Body of pancreas (tissue), 4 donors: Measurements from ENCODE around the gene ACACB.

ENCODE experiments used
- POLR2A ChIP-seq, 3 donors: fragments of 450-650 bp; IDR thresholded peaks; one replicate each; pipeline ENCODE4 v1.6.1; 2016; ENCODE audit warnings: antibody characterized with exemption in 3 of 3, mild to moderate bottlenecking in 2 of 3
- TF ChIP-seq, protein P1 (sequence below), 7 experiments: fragments of 450-650 bp in 4 of 7; fragments of 200-600 bp in 3 of 7; sonication (generic) in 3 of 7; IDR thresholded peaks; one replicate each; pipeline ENCODE4 v1.5.1; 2016 to 2019; ENCODE audit warnings: antibody characterized with exemption in 7 of 7

DNA sequence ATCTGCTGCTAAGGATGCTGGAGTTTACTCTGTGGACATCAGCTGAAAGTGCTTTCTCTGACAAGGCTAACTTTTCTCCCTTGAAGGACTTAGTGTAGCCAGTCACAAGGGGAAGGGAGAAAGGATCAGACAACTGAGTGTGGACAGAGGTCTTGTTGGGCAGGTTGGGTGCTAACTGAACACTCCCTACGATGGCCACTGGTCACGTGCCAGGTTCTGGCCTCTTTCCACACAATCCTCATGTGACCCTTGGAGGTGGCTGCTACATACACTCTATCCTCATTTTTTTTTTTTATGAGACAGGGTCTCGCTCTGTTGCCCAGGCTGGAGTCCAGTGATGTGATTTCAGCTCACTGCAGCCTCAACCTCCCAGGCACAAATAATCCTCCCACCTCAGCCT is 153.0 kb downstream of the ACACB start:
- TF ChIP-seq POLR2A (IDR thresholded peaks at IDR 0.05), result no peak
- TF ChIP-seq, protein P1, sequence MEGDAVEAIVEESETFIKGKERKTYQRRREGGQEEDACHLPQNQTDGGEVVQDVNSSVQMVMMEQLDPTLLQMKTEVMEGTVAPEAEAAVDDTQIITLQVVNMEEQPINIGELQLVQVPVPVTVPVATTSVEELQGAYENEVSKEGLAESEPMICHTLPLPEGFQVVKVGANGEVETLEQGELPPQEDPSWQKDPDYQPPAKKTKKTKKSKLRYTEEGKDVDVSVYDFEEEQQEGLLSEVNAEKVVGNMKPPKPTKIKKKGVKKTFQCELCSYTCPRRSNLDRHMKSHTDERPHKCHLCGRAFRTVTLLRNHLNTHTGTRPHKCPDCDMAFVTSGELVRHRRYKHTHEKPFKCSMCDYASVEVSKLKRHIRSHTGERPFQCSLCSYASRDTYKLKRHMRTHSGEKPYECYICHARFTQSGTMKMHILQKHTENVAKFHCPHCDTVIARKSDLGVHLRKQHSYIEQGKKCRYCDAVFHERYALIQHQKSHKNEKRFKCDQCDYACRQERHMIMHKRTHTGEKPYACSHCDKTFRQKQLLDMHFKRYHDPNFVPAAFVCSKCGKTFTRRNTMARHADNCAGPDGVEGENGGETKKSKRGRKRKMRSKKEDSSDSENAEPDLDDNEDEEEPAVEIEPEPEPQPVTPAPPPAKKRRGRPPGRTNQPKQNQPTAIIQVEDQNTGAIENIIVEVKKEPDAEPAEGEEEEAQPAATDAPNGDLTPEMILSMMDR (IDR thresholded peaks at IDR 0.05), result no peak
